Bronchial epithelial cell (primary cell): Measurements from ENCODE around the gene EGFL7. TPM values are rescaled to one million over a fixed set of nuclear protein-coding genes. Genes with fewer than 3 reads are reported as not detected.

Source experiments
- DNase-seq: peaks from one replicate; pipeline ENCODE4 v3.0.0-alpha.2; 2010; ENCODE audit warnings: low read depth
- FAIRE-seq: peaks from 2 replicates; lab custom pipeline; 2011; peaks lifted over from hg19 to GRCh38; lab: Jason Lieb, UNC
- H3K27me3 ChIP-seq: 2 replicates; pipeline ENCODE4 v1.5.1; 2011; ENCODE audit warnings: low read length; ENCODE audit not compliant: control insufficient read depth, insufficient read depth
- H3K36me3 ChIP-seq: 2 replicates; pipeline ENCODE4 v1.5.1; 2011; ENCODE audit warnings: low read length; ENCODE audit not compliant: control insufficient read depth, insufficient read depth
- H3K4me3 ChIP-seq: 2 replicates; pipeline ENCODE4 v1.5.1; 2011; ENCODE audit warnings: mild to moderate bottlenecking, low read depth, low read length, control low read depth
- total RNA-seq: library from RNA; depleted of rRNA; stranded (reverse); fragments of >200 nt; gene quantifications from 2 replicates; pipeline ENCODE4 v1.2.1, GENCODE V29; 2014
- TF ChIP-seq, protein P1 (sequence below): IDR thresholded peaks from 2 replicates; pipeline ENCODE4 v1.5.1; 2011; ENCODE audit warnings: mild to moderate bottlenecking, moderate library complexity, low read length, control low read depth, inconsistent platforms; ENCODE audit not compliant: insufficient read depth, severe bottlenecking

The EGFL7 gene
- total RNA-seq, 1 donor from 2014 or later, result 11.8 TPM

DNA sequence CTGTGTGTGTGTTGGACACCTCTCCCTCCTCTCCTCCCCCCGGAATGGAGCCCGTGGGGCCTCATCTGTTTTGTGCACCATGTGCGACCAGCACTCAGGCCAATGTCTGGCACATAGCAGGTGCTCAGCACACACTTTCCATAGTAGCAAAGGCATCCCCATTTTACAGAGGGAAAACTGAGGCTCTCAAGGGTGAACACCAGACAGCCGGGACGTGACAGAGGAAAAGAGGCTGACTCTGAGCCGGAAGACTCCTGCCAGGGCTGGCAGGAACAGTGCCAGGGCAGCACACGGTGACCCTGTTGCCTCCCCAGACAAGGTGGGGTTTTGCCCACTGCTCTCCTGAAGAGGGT is 26.4 kb downstream of the EGFL7 start:
- Histone ChIP-seq H3K36me3 (peaks cover 4% of the 10 kb centered on the region), H3K4me3 (no peak overlapping the region), H3K27me3 (no peaks in the 10 kb centered on the region)
- TF ChIP-seq, protein P1, sequence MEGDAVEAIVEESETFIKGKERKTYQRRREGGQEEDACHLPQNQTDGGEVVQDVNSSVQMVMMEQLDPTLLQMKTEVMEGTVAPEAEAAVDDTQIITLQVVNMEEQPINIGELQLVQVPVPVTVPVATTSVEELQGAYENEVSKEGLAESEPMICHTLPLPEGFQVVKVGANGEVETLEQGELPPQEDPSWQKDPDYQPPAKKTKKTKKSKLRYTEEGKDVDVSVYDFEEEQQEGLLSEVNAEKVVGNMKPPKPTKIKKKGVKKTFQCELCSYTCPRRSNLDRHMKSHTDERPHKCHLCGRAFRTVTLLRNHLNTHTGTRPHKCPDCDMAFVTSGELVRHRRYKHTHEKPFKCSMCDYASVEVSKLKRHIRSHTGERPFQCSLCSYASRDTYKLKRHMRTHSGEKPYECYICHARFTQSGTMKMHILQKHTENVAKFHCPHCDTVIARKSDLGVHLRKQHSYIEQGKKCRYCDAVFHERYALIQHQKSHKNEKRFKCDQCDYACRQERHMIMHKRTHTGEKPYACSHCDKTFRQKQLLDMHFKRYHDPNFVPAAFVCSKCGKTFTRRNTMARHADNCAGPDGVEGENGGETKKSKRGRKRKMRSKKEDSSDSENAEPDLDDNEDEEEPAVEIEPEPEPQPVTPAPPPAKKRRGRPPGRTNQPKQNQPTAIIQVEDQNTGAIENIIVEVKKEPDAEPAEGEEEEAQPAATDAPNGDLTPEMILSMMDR, result no peak
- FAIRE-seq (no peak), DNase-seq (no peak)

DNA sequence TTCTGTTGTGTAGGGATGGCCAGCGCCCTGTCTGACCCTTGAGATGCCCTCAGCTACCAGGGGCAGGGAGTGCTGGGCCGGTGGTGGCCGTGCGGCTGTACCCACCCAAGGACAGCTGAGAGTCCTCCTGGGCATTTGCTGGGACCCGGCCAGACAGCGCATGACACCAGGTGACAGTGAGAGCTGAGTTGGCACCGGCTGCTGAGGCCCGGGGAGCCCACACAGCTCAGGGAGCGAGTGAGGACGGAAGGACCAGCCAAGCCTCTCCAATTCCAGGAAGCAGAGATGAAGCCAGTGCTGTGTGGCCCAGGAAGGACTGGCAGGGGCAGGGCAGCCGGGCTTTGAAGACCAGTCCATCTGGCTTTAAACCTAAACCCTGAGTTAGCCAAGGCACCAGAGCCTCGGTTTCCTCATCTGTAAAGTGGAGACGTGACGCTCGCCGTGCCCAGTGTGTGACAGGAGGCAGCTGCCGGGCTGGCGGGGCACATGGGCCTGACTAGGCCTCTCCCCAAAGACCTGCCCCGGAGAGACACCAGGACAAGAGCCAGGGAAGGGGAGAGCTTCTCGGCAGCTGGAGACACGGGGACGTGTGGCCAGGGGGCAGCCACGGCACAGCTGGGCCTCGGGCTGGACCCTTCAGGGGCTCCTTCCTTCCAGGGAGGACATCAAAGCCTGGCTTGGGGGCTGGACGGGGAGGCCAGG is 27.5 kb downstream of the EGFL7 start:
- FAIRE-seq, result no peak
- H3K4me3 ChIP-seq, result no peak overlapping the region
- no peaks in the 10 kb centered on the region for H3K36me3 ChIP-seq
- no peaks in the 10 kb centered on the region for H3K27me3 ChIP-seq
- TF ChIP-seq, protein P1, result no peak
- no peak for DNase-seq

- DNase-seq, result no peak
- H3K27me3 ChIP-seq, result no peaks in the 10 kb centered on the region
- TF ChIP-seq, protein P1, result no peak
Measured at GRCh38 chr9:136690806-136691261, 28.1 kb downstream of the EGFL7 start.

DNA sequence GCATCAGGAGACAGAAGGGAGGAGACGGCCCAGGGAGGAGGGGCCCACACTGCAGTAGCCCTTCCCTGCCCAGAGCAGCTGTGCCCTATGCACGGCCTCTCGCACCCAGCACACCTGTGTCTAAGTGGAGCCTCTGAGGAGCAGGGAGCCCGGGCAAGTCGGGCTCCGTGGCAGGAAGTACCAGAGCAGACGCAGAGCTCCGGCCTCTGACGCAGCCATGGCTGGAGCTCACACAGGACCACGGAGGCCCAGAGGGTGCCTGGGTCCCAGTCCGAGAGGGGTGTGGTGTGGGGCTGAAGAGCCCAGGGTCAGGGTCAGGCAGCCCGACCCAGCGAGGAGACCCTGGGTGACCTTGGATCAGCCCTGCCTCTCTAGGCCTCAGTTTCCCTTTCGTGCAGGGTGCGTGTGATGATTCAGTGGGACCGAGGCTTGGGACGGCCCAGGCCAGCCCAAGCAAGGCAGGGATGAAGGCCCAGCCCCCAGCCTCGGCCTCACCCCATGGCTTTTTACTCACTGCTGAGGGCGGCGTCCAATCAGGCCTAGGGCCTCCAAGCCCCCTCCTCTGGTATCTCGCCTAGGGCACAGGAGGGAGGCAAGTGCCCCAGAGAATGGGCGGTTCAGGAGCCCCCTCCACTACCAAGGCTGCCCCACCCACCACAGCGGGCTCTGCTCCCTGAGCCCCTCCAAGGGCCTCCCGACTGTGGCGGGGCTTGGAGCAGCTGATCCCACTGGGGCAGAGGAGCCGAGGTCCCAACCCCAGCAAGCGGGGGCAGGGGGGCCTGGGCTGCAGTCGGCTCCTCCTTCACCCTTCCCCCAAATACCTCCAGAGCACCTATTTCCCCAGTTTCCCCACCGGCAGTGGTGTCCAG is 28.8 kb downstream of the EGFL7 start:
- no peak overlapping the region for H3K4me3 ChIP-seq
- DNase-seq (no peak), FAIRE-seq (no peak)
- no peaks in the 10 kb centered on the region for H3K27me3 ChIP-seq
- H3K36me3 ChIP-seq, result no peaks in the 10 kb centered on the region
- TF ChIP-seq, protein P1, result no peak

More at GRCh38 chr9:136690806-136691261, 28.1 kb downstream of the EGFL7 start:
- H3K36me3 ChIP-seq, result no peaks in the 10 kb centered on the region
- no peak overlapping the region for H3K4me3 ChIP-seq
- no peak for FAIRE-seq

GRCh38 chr9:136692185-136693134 is 29.7 kb downstream of the EGFL7 start:
- Histone ChIP-seq H3K4me3 (no peak overlapping the region), H3K36me3 (no peaks in the 10 kb centered on the region), H3K27me3 (no peaks in the 10 kb centered on the region)
- DNase-seq (no peak), FAIRE-seq (no peak)
- TF ChIP-seq, protein P1, result no peak
